ENCODE measurements around the gene STK4. TPM values are rescaled to one million over a fixed set of nuclear protein-coding genes. Genes with fewer than 3 reads are reported as not detected.

STK4 gene
- total RNA-seq, 1 experiment from 2014 or later = 43.0 TPM

- Histone ChIP-seq H2AFZ (ENCODE audit: low read length) (no peak overlapping the region), H3K23ac (ENCODE audit: insufficient read length, low read depth, low read length) (no peak overlapping the region), H2BK120ac (ENCODE audit: low read depth, low read length, poor library complexity, severe bottlenecking) (no peak overlapping the region), H3K14ac (ENCODE audit: insufficient read depth, low read length) (no peak overlapping the region), H2BK20ac (ENCODE audit: low read depth, low read length, poor library complexity, severe bottlenecking) (no peak overlapping the region), H2BK15ac (ENCODE audit: low read depth, low read length) (no peak overlapping the region), H4K8ac (replicated peaks; ENCODE audit: insufficient read length, low read depth, low read length) (no peak overlapping the region), H3K79me2 (ENCODE audit: insufficient read depth, low read length) (no peaks in the 10 kb centered on the region), H3K9ac (ENCODE audit: extremely low read depth, insufficient read length, low read length) (no peak overlapping the region), H3K4ac (ENCODE audit: low read depth, low read length) (no peak overlapping the region), H3K4me1 (ENCODE audit: insufficient read depth, low read length) (0 out of 2 replicates have a peak, but pooled peaks cover 2% of the 10 kb centered on the region), H2BK5ac (ENCODE audit: insufficient read length, low read length) (no peak overlapping the region), H3K4me2 (ENCODE audit: insufficient read depth, insufficient read length, low read length) (no peak overlapping the region), H3K56ac (ENCODE audit: insufficient read length, low read depth, low read length) (no peak overlapping the region), H3K23me2 (ENCODE audit: insufficient read length, low read depth, low read length, poor library complexity, severe bottlenecking) (peaks cover 9% of the 10 kb centered on the region), H4K20me1 (ENCODE audit: control insufficient read depth, insufficient read depth, insufficient read length) (no peaks in the 10 kb centered on the region), H3K9me3 (ENCODE audit: control insufficient read depth, low read depth, low read length) (no peaks in the 10 kb centered on the region), H4K5ac (ENCODE audit: insufficient read length, low read depth, low read length) (no peak overlapping the region), H3K27me3 (ENCODE audit: insufficient read depth, low read length) (no peaks in the 10 kb centered on the region; the same call in 1 of the 2 replicates), H3K79me1 (ENCODE audit: insufficient read depth, low read depth, low read length, poor library complexity, severe bottlenecking) (peaks cover 4% of the 10 kb centered on the region), H3K27ac (ENCODE audit: insufficient read length, low read depth, low read length) (no peak overlapping the region), H3T11ph (ENCODE audit: low read length) (no peak overlapping the region), H3K18ac (ENCODE audit: insufficient read length, low read depth, low read length) (no peak overlapping the region), H4K91ac (ENCODE audit: insufficient read length, low read depth, low read length) (no peak overlapping the region), H2AK5ac (ENCODE audit: insufficient read length, low read length) (no peak overlapping the region), H2BK12ac (ENCODE audit: insufficient read length, low read depth, low read length) (no peak overlapping the region)
- no peak for DNase-seq
- Mint-ChIP-seq H3K27ac (no peak overlapping the region; a peak in 1 of 7 replicates), H3K27me3 (ENCODE audit: low read depth) (peaks cover 44% of the 10 kb centered on the region), H3K4me3 (no peak overlapping the region), H3K9me3 (no peaks in the 10 kb centered on the region; a peak in 2 of 5 replicates), H3K4me1 (peaks cover 37 to 40% of the 10 kb centered on the region in 2 experiments), H3K36me3 (ENCODE audit: insufficient read depth in 1 of 3, low read depth in 3 of 3) (peaks cover 0 to 13% (median 11%) of the 10 kb centered on the region in 3 experiments)
- no CpG with 5 or more reads among the region's 3 CpGs for WGBS (ENCODE audit: extremely low coverage, insufficient read length, low lambda C conversion rate)
- no peak for TF ChIP-seq CTCF (conservative IDR thresholded peaks at IDR 0.05)
Measured at GRCh38 chr20:44961870-44962267, 4.4 kb upstream of the STK4 start.

All from H9 (cell line).